Measurements from ENCODE around the gene POLR1A.

Gene POLR1A

GRCh38 chr2:86019121-86019520, 86.6 kb downstream of the POLR1A start:
- Histone ChIP-seq H3K4ac (ENCODE audit: low read depth in 1 of 2, low read length in 2 of 2) (no peak overlapping the region), H2AFZ (ENCODE audit: low read depth, low read length) (no peak overlapping the region), H3K4me2 (ENCODE audit: low read length, poor library complexity, severe bottlenecking) (no peak overlapping the region), H3K27ac (ENCODE audit: low read length, poor library complexity, severe bottlenecking) (no peak overlapping the region), H2AK5ac (ENCODE audit: low read length, severe bottlenecking) (no peak overlapping the region), H4K8ac (ENCODE audit: low read length) (no peak overlapping the region), H3K79me1 (replicated peaks; ENCODE audit: low read length, poor library complexity, severe bottlenecking) (no peaks in the 10 kb centered on the region), H3K4me1 (ENCODE audit: control insufficient read depth, insufficient read depth, low read depth, low read length) (peaks cover 14% of the 10 kb centered on the region), H3K9me3 (ENCODE audit: control insufficient read depth, low read length) (peaks cover 11% of the 10 kb centered on the region), H3K18ac (ENCODE audit: low read depth in 1 of 2, low read length in 2 of 2) (no peak overlapping the region), H2BK15ac (ENCODE audit: low read depth, poor library complexity, severe bottlenecking) (no peak overlapping the region), H3K9ac (ENCODE audit: low read length) (no peak overlapping the region), H2BK12ac (ENCODE audit: low read length in 2 of 2) (no peak overlapping the region), H3K4me3 (ENCODE audit: insufficient read depth in 1 of 2, low read depth in 1 of 2, low read length in 2 of 2) (no peak overlapping the region), H3K23ac (ENCODE audit: low read length in 2 of 2) (no peak overlapping the region), H2BK120ac (ENCODE audit: low read depth, low read length) (no peak overlapping the region), H3K14ac (ENCODE audit: low read length in 2 of 2) (no peak overlapping the region), H2BK5ac (ENCODE audit: low read depth, low read length, poor library complexity, severe bottlenecking) (no peak overlapping the region), H3K36me3 (ENCODE audit: control insufficient read depth in 1 of 2, insufficient read depth in 2 of 2, low read depth in 1 of 2, low read length in 2 of 2) (peaks cover 3 to 9% of the 10 kb centered on the region in 2 experiments), H3K27me3 (ENCODE audit: control insufficient read depth in 1 of 2, insufficient read depth in 1 of 2, low read length in 2 of 2) (no peaks in the 10 kb centered on the region), H4K91ac (ENCODE audit: low read length) (no peak overlapping the region)
- 96% methylated on average over 5 of the region's 5 CpGs for WGBS
- no peak for DNase-seq

DNA sequence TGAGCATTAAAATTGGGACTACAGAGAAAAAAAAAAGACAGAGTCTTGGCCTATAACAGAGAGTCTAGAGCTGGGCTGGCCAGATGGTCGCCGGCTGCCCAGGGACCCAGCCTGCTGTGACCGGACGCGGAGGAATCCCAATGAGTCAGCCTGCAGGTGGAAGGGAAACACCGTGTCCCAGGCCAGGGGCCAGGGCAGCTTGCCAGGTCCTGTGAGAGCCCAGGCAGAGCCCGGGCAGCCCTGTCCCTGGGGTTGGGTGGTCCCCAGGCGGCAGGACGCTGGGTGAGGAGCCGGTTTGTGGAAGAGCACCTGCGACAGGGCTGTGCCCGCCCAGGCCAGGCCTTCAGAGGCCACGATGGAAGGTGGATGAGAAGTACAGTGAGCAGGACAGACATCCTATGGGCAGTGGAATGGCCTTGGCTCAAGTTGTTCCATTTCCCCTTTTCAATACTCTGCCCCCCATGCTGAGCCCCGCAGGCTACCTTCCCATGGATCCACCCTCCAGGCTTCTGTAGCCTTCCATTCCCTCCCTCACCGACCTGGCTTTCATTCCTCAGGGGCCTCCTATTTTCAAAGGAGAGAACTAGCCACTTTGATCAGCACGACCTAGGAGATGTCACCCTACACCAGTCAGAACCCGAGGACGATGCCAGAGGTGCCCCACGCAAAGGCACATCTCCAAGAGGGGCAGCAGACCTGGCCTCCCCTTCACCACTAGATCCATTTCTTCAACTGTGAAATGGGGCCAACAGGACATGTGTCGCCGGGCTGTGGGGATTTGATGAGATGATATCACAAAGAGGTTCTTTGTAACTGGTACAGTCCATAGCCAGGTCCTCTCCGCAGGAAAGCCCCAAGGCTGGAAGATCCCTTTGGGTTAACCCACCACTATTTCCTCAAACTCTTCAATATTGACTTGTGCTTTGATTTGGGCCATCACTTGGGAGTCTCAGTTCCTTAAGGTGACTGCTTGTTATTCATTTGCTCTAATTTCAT, 87.5 kb downstream of the POLR1A start:
- Histone ChIP-seq H3K27me3 (ENCODE audit: control insufficient read depth in 1 of 2, insufficient read depth in 1 of 2, low read length in 2 of 2) (no peaks in the 10 kb centered on the region), H3K14ac (ENCODE audit: low read length in 2 of 2) (no peak overlapping the region), H4K91ac (ENCODE audit: low read length) (peak overlapping the region; percentile 44), H4K8ac (ENCODE audit: low read length) (no peak overlapping the region), H3K9ac (ENCODE audit: low read length) (no peak overlapping the region), H3K27ac (ENCODE audit: low read length, poor library complexity, severe bottlenecking) (no peak overlapping the region), H2BK12ac (ENCODE audit: low read length in 2 of 2) (no peak overlapping the region), H3K4ac (ENCODE audit: low read depth in 1 of 2, low read length in 2 of 2) (no peak overlapping the region), H3K4me3 (ENCODE audit: insufficient read depth in 1 of 2, low read depth in 1 of 2, low read length in 2 of 2) (no peak overlapping the region), H2BK15ac (ENCODE audit: low read depth, poor library complexity, severe bottlenecking) (no peak overlapping the region), H3K18ac (ENCODE audit: low read depth in 1 of 2, low read length in 2 of 2) (no peak overlapping the region), H3K79me1 (replicated peaks; ENCODE audit: low read length, poor library complexity, severe bottlenecking) (no peaks in the 10 kb centered on the region), H3K9me3 (ENCODE audit: control insufficient read depth, low read length) (peaks cover 16% of the 10 kb centered on the region), H3K4me2 (ENCODE audit: low read length, poor library complexity, severe bottlenecking) (no peak overlapping the region), H3K4me1 (ENCODE audit: control insufficient read depth, insufficient read depth, low read depth, low read length) (peaks cover 14% of the 10 kb centered on the region), H3K23ac (ENCODE audit: low read length in 2 of 2) (no peak overlapping the region), H2BK5ac (ENCODE audit: low read depth, low read length, poor library complexity, severe bottlenecking) (no peak overlapping the region), H2AK5ac (ENCODE audit: low read length, severe bottlenecking) (no peak overlapping the region), H2AFZ (ENCODE audit: low read depth, low read length) (no peak overlapping the region), H3K36me3 (ENCODE audit: control insufficient read depth in 1 of 2, insufficient read depth in 2 of 2, low read depth in 1 of 2, low read length in 2 of 2) (peaks cover 0 to 7% of the 10 kb centered on the region in 2 experiments), H2BK120ac (ENCODE audit: low read depth, low read length) (no peak overlapping the region)
- no peak for DNase-seq
- 77% methylated on average over 22 of the region's 22 CpGs for WGBS

DNA sequence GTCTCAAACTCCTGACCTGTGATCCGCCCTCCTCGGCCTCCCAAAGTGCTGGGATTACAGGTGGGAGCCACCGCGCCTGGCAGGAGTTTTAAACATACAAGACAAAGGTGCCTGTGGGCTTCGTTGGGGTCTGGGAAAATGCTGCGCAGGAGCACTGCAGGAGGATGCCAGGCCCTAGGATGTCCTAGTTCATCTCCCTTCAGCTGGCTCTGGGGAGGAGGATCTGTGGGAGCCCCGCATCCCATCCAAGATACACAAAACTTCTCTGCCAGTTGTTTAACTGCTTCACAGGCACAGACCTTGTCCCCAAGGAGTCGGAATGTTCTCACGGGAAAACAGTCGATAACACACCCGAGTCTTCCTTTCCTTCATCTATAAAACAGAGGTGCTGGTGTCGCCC, 89.1 kb downstream of the POLR1A start:
- no peak for DNase-seq
- Histone ChIP-seq H2BK15ac (ENCODE audit: low read depth, poor library complexity, severe bottlenecking) (no peak overlapping the region), H3K9me3 (ENCODE audit: control insufficient read depth, low read length) (peaks cover 16% of the 10 kb centered on the region), H2AK5ac (ENCODE audit: low read length, severe bottlenecking) (no peak overlapping the region), H4K91ac (ENCODE audit: low read length) (peak overlapping the region; percentile 53), H3K27me3 (ENCODE audit: control insufficient read depth in 1 of 2, insufficient read depth in 1 of 2, low read length in 2 of 2) (no peaks in the 10 kb centered on the region), H3K23ac (ENCODE audit: low read length in 2 of 2) (no peak overlapping the region), H3K4ac (ENCODE audit: low read depth in 1 of 2, low read length in 2 of 2) (no peak overlapping the region), H4K8ac (ENCODE audit: low read length) (no peak overlapping the region), H2AFZ (ENCODE audit: low read depth, low read length) (no peak overlapping the region), H2BK5ac (ENCODE audit: low read depth, low read length, poor library complexity, severe bottlenecking) (no peak overlapping the region), H3K14ac (ENCODE audit: low read length in 2 of 2) (no peak overlapping the region), H3K9ac (ENCODE audit: low read length) (no peak overlapping the region), H3K36me3 (ENCODE audit: control insufficient read depth in 1 of 2, insufficient read depth in 2 of 2, low read depth in 1 of 2, low read length in 2 of 2) (peaks cover 0 to 3% of the 10 kb centered on the region in 2 experiments), H3K79me1 (replicated peaks; ENCODE audit: low read length, poor library complexity, severe bottlenecking) (no peaks in the 10 kb centered on the region), H3K18ac (ENCODE audit: low read depth in 1 of 2, low read length in 2 of 2) (no peak overlapping the region), H3K4me3 (ENCODE audit: insufficient read depth in 1 of 2, low read depth in 1 of 2, low read length in 2 of 2) (no peak overlapping the region), H3K27ac (ENCODE audit: low read length, poor library complexity, severe bottlenecking) (no peak overlapping the region), H3K4me2 (ENCODE audit: low read length, poor library complexity, severe bottlenecking) (no peak overlapping the region), H2BK120ac (ENCODE audit: low read depth, low read length) (no peak overlapping the region), H3K4me1 (ENCODE audit: control insufficient read depth, insufficient read depth, low read depth, low read length) (peaks cover 21% of the 10 kb centered on the region), H2BK12ac (ENCODE audit: low read length in 2 of 2) (no peak overlapping the region)
- 86% methylated on average over 10 of the region's 12 CpGs for WGBS

GRCh38 chr2:86015699-86016098, 90.0 kb downstream of the POLR1A start:
- no peak overlapping the region for H3K4me3 ChIP-seq (ENCODE audit: insufficient read depth in 1 of 2, low read depth in 1 of 2, low read length in 2 of 2)
- H2BK120ac ChIP-seq (ENCODE audit: low read depth, low read length) = no peak overlapping the region
- no peak overlapping the region for H2AFZ ChIP-seq (ENCODE audit: low read depth, low read length)
- H3K4me1 ChIP-seq (ENCODE audit: control insufficient read depth, insufficient read depth, low read depth, low read length) = peaks cover 23% of the 10 kb centered on the region
- peaks cover 16% of the 10 kb centered on the region for H3K9me3 ChIP-seq (ENCODE audit: control insufficient read depth, low read length)
- H3K4ac ChIP-seq (ENCODE audit: low read depth in 1 of 2, low read length in 2 of 2) = no peak overlapping the region
- no peak overlapping the region for H3K14ac ChIP-seq (ENCODE audit: low read length in 2 of 2)
- H4K8ac ChIP-seq (ENCODE audit: low read length) = no peak overlapping the region
- H3K27ac ChIP-seq (ENCODE audit: low read length, poor library complexity, severe bottlenecking) = no peak overlapping the region
- H4K91ac ChIP-seq (ENCODE audit: low read length) = no peak overlapping the region
- no peaks in the 10 kb centered on the region for H3K27me3 ChIP-seq (ENCODE audit: control insufficient read depth in 1 of 2, insufficient read depth in 1 of 2, low read length in 2 of 2)
- no peak overlapping the region for H2BK12ac ChIP-seq (ENCODE audit: low read length in 2 of 2)
- no peak overlapping the region for H2BK15ac ChIP-seq (ENCODE audit: low read depth, poor library complexity, severe bottlenecking)
- no peak overlapping the region for H3K4me2 ChIP-seq (ENCODE audit: low read length, poor library complexity, severe bottlenecking)
- H3K18ac ChIP-seq (ENCODE audit: low read depth in 1 of 2, low read length in 2 of 2) = no peak overlapping the region
- no peaks in the 10 kb centered on the region for H3K36me3 ChIP-seq (ENCODE audit: control insufficient read depth in 1 of 2, insufficient read depth in 2 of 2, low read depth in 1 of 2, low read length in 2 of 2)
- DNase-seq = no peak
- H2AK5ac ChIP-seq (ENCODE audit: low read length, severe bottlenecking) = no peak overlapping the region
- no peak overlapping the region for H2BK5ac ChIP-seq (ENCODE audit: low read depth, low read length, poor library complexity, severe bottlenecking)
- H3K79me1 ChIP-seq (replicated peaks; ENCODE audit: low read length, poor library complexity, severe bottlenecking) = no peaks in the 10 kb centered on the region
- WGBS = 100% methylated on average over 1 of the region's 1 CpG
- no peak overlapping the region for H3K23ac ChIP-seq (ENCODE audit: low read length in 2 of 2)
- H3K9ac ChIP-seq (ENCODE audit: low read length) = no peak overlapping the region
